Lower lobe of right lung (tissue), 2 donors: ENCODE data around the gene RARA. TPM values are rescaled to one million over a fixed set of nuclear protein-coding genes. Genes with fewer than 3 reads are reported as not detected.
A peak's percentile ranks its signal among the peaks of the same experiment; 100 is the strongest.

Experiments used
- ATAC-seq, 2 donors: fragments of 200-7000 bp; cut with Tn5 transposase; one replicate each; pipeline ENCODE4 v1.9.1; 2020 to 2022; ENCODE audit warnings: mild to moderate bottlenecking in 2 of 2, moderate library complexity in 2 of 2
- DNase-seq: peaks from one replicate; pipeline ENCODE4 v3.0.0-alpha.2; 2020
- H3K27ac ChIP-seq: fragments of 200-600 bp; one replicate; pipeline ENCODE4 v1.8.0; 2022
- H3K27me3 ChIP-seq: fragments of 200-600 bp; one replicate; pipeline ENCODE4 v1.8.0; 2022; ENCODE audit warnings: low read depth
- H3K36me3 ChIP-seq: fragments of 200-600 bp; one replicate; pipeline ENCODE4 v1.8.0; 2022; ENCODE audit warnings: mild to moderate bottlenecking
- H3K4me1 ChIP-seq: fragments of 200-600 bp; one replicate; pipeline ENCODE4 v1.8.0; 2022
- H3K4me3 ChIP-seq: fragments of 200-600 bp; one replicate; pipeline ENCODE4 v1.8.0; 2022; ENCODE audit warnings: mild to moderate bottlenecking
- H3K9me3 ChIP-seq: fragments of 200-600 bp; one replicate; pipeline ENCODE4 v1.8.0; 2022
- intact Hi-C: fragments of 100-400 bp; cut with DNase I; formaldehyde crosslinking; loops from one replicate; pipeline ENCODE4 v1.11.0; 2022
- total RNA-seq: library from RNA; stranded (reverse); fragmentation: NEBNext Ultra II Directional; extraction: Animal tissue kit (Norgen Biotek cat#: 25700); gene quantifications from one replicate; pipeline ENCODE4 v1.2.1, GENCODE V29; 2021
- TF ChIP-seq, protein P1 (sequence below): fragments of 200-600 bp; IDR thresholded peaks from one replicate; pipeline ENCODE4 v1.8.0; 2022; ENCODE audit warnings: antibody characterized with exemption, mild to moderate bottlenecking
- donor health status: DM: no; HTN: yes; CAD: no; lungs with severe emphysema.

RARA gene
- total RNA-seq, 1 donor from 2014 or later: 82.6 TPM

DNA sequence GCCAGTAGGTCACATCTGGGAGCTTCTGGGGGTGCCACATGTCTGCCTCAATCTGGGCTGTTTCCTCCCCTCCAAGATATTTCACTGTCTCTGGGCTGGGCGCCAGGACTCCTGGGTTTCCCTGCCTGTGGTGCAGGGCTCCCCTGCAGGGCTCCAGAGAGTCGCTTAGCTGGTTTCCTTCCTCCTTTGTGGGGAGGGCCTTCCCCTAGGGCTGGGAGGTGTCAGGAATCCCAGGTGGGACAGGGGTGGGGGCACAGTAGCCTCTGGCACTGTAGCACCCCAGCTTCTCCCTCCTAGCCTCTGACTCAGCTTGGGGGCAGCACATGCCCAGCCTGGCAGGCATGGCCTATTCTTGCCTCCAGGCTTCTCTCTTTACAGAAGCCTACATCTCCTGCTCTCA is 2.6 kb downstream of the RARA start:
- H3K27me3 ChIP-seq: no peaks in the 10 kb centered on the region
- TF ChIP-seq, protein P1, sequence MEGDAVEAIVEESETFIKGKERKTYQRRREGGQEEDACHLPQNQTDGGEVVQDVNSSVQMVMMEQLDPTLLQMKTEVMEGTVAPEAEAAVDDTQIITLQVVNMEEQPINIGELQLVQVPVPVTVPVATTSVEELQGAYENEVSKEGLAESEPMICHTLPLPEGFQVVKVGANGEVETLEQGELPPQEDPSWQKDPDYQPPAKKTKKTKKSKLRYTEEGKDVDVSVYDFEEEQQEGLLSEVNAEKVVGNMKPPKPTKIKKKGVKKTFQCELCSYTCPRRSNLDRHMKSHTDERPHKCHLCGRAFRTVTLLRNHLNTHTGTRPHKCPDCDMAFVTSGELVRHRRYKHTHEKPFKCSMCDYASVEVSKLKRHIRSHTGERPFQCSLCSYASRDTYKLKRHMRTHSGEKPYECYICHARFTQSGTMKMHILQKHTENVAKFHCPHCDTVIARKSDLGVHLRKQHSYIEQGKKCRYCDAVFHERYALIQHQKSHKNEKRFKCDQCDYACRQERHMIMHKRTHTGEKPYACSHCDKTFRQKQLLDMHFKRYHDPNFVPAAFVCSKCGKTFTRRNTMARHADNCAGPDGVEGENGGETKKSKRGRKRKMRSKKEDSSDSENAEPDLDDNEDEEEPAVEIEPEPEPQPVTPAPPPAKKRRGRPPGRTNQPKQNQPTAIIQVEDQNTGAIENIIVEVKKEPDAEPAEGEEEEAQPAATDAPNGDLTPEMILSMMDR: no peak
- H3K4me3 ChIP-seq: no peak overlapping the region
- H3K27ac ChIP-seq: peak overlapping the region; percentile 76
- no peaks in the 10 kb centered on the region for H3K9me3 ChIP-seq
- ATAC-seq: peak; percentile 10 to 11
- intact Hi-C loops: no loop called here
- peaks cover 100% of the 10 kb centered on the region for H3K4me1 ChIP-seq
- no peaks in the 10 kb centered on the region for H3K36me3 ChIP-seq
- DNase-seq: peak; percentile 76

DNA sequence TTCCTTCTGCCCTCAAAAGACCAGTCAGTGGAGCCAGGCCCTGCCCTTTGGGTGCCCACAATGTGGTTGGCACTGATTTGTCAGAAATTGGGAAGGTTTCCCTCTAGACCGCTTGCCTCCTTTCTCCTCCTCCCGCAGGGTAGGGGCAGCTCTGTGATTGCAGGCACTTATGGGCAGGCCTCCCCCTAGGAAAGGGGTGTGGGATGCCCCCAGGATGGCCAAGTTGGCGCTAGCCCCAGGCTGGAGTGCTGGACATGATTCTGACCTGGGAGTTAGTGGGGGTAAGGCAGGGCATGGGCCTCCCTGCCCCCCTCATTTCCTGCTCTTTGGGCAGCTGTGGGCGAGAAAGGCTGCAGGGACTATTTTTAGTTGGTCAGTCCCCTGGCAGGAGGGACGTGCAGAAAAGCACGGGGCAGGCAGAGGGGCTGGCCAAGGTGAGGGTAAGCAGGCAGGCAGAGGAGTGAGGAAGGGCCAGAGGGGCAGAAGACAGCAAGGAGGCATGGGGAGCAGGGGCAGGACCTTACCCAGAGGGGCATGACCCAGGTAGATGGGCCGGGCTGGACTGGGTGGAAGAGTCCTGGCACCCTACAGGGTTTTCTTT is 3.3 kb downstream of the RARA start:
- Histone ChIP-seq H3K27me3 (no peaks in the 10 kb centered on the region), H3K27ac (peak overlapping the region; percentile 76), H3K36me3 (no peaks in the 10 kb centered on the region), H3K9me3 (no peaks in the 10 kb centered on the region), H3K4me3 (no peak overlapping the region), H3K4me1 (peaks cover 100% of the 10 kb centered on the region)
- intact Hi-C loops: no loop called here
- DNase-seq (no peak), ATAC-seq (no peak)
- TF ChIP-seq, protein P1: no peak

GRCh38 chr17:40312893-40313667 is 4.1 kb downstream of the RARA start:
- no peak for ATAC-seq
- peak overlapping the region; percentile 76 for H3K27ac ChIP-seq
- no peaks in the 10 kb centered on the region for H3K9me3 ChIP-seq
- TF ChIP-seq, protein P1: no peak
- peaks cover 97% of the 10 kb centered on the region for H3K4me1 ChIP-seq
- no peak for DNase-seq
- no peaks in the 10 kb centered on the region for H3K27me3 ChIP-seq
- H3K36me3 ChIP-seq: no peaks in the 10 kb centered on the region
- no peak overlapping the region for H3K4me3 ChIP-seq
- intact Hi-C loops: no loop called here

GRCh38 chr17:40313668-40314583 is 4.9 kb downstream of the RARA start:
- Histone ChIP-seq H3K27ac (peak overlapping the region; percentile 46), H3K36me3 (no peaks in the 10 kb centered on the region), H3K4me3 (no peak overlapping the region), H3K9me3 (no peaks in the 10 kb centered on the region), H3K4me1 (peaks cover 90% of the 10 kb centered on the region), H3K27me3 (no peaks in the 10 kb centered on the region)
- TF ChIP-seq, protein P1: no peak
- ATAC-seq: no peak
- no peak for DNase-seq
- intact Hi-C loops: no loop called here

DNA sequence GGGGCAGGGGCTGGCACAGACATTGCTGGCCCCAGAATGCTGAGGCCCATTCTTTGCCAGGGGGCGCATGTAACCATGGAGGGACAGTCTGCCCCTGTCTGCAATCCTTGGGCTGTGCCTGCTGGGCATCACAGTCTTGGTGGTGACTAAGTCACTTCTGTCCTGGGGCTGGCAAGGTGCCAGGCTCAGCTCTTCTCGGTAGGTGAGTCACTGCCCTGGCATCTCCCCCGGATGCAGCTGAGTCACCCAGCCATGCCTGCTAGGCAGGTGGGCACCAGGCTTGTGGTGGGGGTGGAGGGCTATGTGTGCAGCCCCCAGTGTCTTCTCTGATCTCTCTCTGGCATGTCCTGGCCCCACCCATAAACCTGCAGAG is 5.6 kb downstream of the RARA start:
- TF ChIP-seq, protein P1: no peak
- no peaks in the 10 kb centered on the region for H3K36me3 ChIP-seq
- peak; percentile 47 to 58 for ATAC-seq
- H3K9me3 ChIP-seq: no peaks in the 10 kb centered on the region
- H3K4me1 ChIP-seq: peaks cover 90% of the 10 kb centered on the region
- peak; percentile 97 for DNase-seq
- no peak overlapping the region for H3K4me3 ChIP-seq
- no peaks in the 10 kb centered on the region for H3K27me3 ChIP-seq
- intact Hi-C loops: no loop called here
- peak overlapping the region; percentile 96 for H3K27ac ChIP-seq
